H1 (cell line): ENCODE measurements around the gene SDR39U1. TPM values are rescaled to one million over a fixed set of nuclear protein-coding genes. Genes with fewer than 3 reads are reported as not detected.

ENCODE experiments used
- CTCF ChIA-PET: fragments of 300-600 bp; sonication (Branson Sonifier 250); formaldehyde crosslinking; loops from one replicate; lab custom pipeline; 2021; ENCODE audit not compliant: partially characterized antibody; lab: Charles Lee
- POLR2A ChIA-PET: fragments of 300-600 bp; sonication (Branson Sonifier 250); formaldehyde crosslinking; loops from one replicate; lab custom pipeline; 2021; ENCODE audit warnings: inconsistent platforms; ENCODE audit not compliant: partially characterized antibody; lab: Charles Lee
- DNase-seq, 2 experiments: peaks; one replicate each; pipeline versions ENCODE4 v3.0.0 to v3.0.0-alpha.2; 2010 to 2022; ENCODE audit warnings: low spot score in 2 of 2, low read depth in 1 of 2, mixed read lengths in 1 of 2
- FAIRE-seq: peaks from 2 replicates; lab custom pipeline; 2011; peaks lifted over from hg19 to GRCh38; lab: Jason Lieb, UNC
- H2AFZ ChIP-seq: 2 replicates; pipeline ENCODE4 v1.8.1; 2012; ENCODE audit warnings: low read length, inconsistent platforms
- H2AK5ac ChIP-seq: 2 replicates; pipeline ENCODE4 v1.6.1; 2013; ENCODE audit warnings: low read depth, low read length
- H2BK120ac ChIP-seq: replicated peaks from 2 replicates; pipeline ENCODE3; 2013; ENCODE audit warnings: low read depth, low read length, inconsistent platforms
- H2BK12ac ChIP-seq: 2 replicates; pipeline ENCODE4 v1.6.1; 2013; ENCODE audit warnings: low read depth, low read length
- H2BK15ac ChIP-seq: 2 replicates; pipeline ENCODE4 v1.6.1; 2013; ENCODE audit warnings: low read length
- H2BK20ac ChIP-seq: 2 replicates; pipeline ENCODE4 v1.6.1; 2013; ENCODE audit warnings: low read length
- H2BK5ac ChIP-seq: 2 replicates; pipeline ENCODE4 v1.6.1; 2013; ENCODE audit warnings: low read depth, low read length
- H3K14ac ChIP-seq: 2 replicates; pipeline ENCODE4 v1.6.1; 2013; ENCODE audit warnings: inconsistent platforms; ENCODE audit not compliant: insufficient read length
- H3K18ac ChIP-seq: 2 replicates; pipeline ENCODE4 v1.6.1; 2013; ENCODE audit warnings: low read length; ENCODE audit errors: extremely low read depth
- H3K23ac ChIP-seq: 2 replicates; pipeline ENCODE4 v1.6.1; 2013; ENCODE audit warnings: inconsistent platforms; ENCODE audit not compliant: insufficient read length
- H3K23me2 ChIP-seq: 2 replicates; pipeline ENCODE4 v1.6.1; 2013; ENCODE audit warnings: low read depth, low read length
- H3K27ac ChIP-seq: 2 replicates; pipeline ENCODE4 v1.6.1; 2011; ENCODE audit warnings: low read depth, low read length, inconsistent platforms
- H3K27me3 ChIP-seq, 4 experiments: replicated peaks in 1 of 4; 1 replicate in 1 of 4; 2 replicates in 3 of 4; pipeline versions ENCODE4 v1.6.1 to v1.8.1; 2011 to 2013; ENCODE audit warnings: low read length in 3 of 4, mild to moderate bottlenecking in 3 of 4, inconsistent platforms in 2 of 4, mixed read lengths in 2 of 4, moderate library complexity in 1 of 4; ENCODE audit not compliant: control insufficient read depth in 3 of 4, insufficient read depth in 3 of 4; ENCODE audit errors: extremely low read depth in 1 of 4
- H3K36me3 ChIP-seq, 4 experiments: 2 replicates each; pipeline versions ENCODE4 v1.6.1 to v1.8.1; 2011 to 2013; ENCODE audit warnings: mild to moderate bottlenecking in 4 of 4, low read length in 3 of 4, moderate library complexity in 2 of 4, control low read depth in 1 of 4, inconsistent platforms in 1 of 4; ENCODE audit not compliant: insufficient read depth in 4 of 4, control insufficient read depth in 2 of 4
- H3K4ac ChIP-seq: replicated peaks from 2 replicates; pipeline ENCODE3; 2013; ENCODE audit warnings: low read length, low read depth, mixed read lengths, inconsistent platforms; ENCODE audit not compliant: insufficient read length
- H3K4me1 ChIP-seq, 4 experiments: replicated peaks in 1 of 4; 1 replicate in 1 of 4; 2 replicates in 3 of 4; pipeline versions ENCODE4 v1.6.1 to v1.8.1; 2011 to 2013; ENCODE audit warnings: low read length in 3 of 4, inconsistent platforms in 2 of 4, mixed read lengths in 1 of 4; ENCODE audit not compliant: insufficient read depth in 4 of 4, control insufficient read depth in 3 of 4
- H3K4me2 ChIP-seq, 2 experiments: 2 replicates each; pipeline versions ENCODE4 v1.6.1 to v1.8.1; 2011 to 2013; ENCODE audit warnings: low read depth in 2 of 2, low read length in 2 of 2, control low read depth in 1 of 2, inconsistent platforms in 1 of 2, mild to moderate bottlenecking in 1 of 2; ENCODE audit not compliant: insufficient read depth in 1 of 2
- H3K4me3 ChIP-seq, 4 experiments: fragments of 200-600, 300-600 bp in 1 of 4; sonication (generic), shearing (Covaris generic), sonication (Bioruptor Twin) in 1 of 4; 2 replicates each; pipeline versions ENCODE4 v1.5.1 to v1.8.1; 2011 to 2016; ENCODE audit warnings: low read length in 4 of 4, low read depth in 3 of 4, control low read depth in 2 of 4, inconsistent platforms in 2 of 4, mild to moderate bottlenecking in 2 of 4, mixed read lengths in 1 of 4, moderate library complexity in 1 of 4; ENCODE audit not compliant: insufficient read depth in 2 of 4; ENCODE audit errors: extremely low read depth in 1 of 4
- H3K56ac ChIP-seq: replicated peaks from 2 replicates; pipeline ENCODE3; 2013; ENCODE audit warnings: low read depth, mild to moderate bottlenecking, mixed read lengths, low read length, inconsistent platforms; ENCODE audit not compliant: insufficient read length
- H3K79me1 ChIP-seq: 2 replicates; pipeline ENCODE4 v1.6.1; 2013; ENCODE audit warnings: low read depth, low read length, control low read depth
- H3K79me2 ChIP-seq, 2 experiments: 2 replicates each; pipeline versions ENCODE4 v1.6.1 to v1.8.1; 2012 to 2013; ENCODE audit warnings: low read length in 2 of 2, mild to moderate bottlenecking in 2 of 2, inconsistent platforms in 1 of 2; ENCODE audit not compliant: insufficient read depth in 2 of 2, control insufficient read depth in 1 of 2
- H3K9ac ChIP-seq, 4 experiments: replicated peaks in 1 of 4; 1 replicate in 1 of 4; 2 replicates in 3 of 4; pipeline versions ENCODE4 v1.6.1 to v1.8.1; 2011 to 2013; ENCODE audit warnings: low read depth in 3 of 4, low read length in 3 of 4, control low read depth in 2 of 4, mild to moderate bottlenecking in 2 of 4, moderate library complexity in 2 of 4, inconsistent platforms in 1 of 4; ENCODE audit errors: extremely low read depth in 1 of 4
- H3K9me3 ChIP-seq, 2 experiments: 2 replicates each; pipeline versions ENCODE4 v1.6.1 to v1.8.1; 2012 to 2013; ENCODE audit warnings: mild to moderate bottlenecking in 2 of 2, moderate library complexity in 2 of 2, control low read depth in 1 of 2, inconsistent platforms in 1 of 2, low read depth in 1 of 2, low read length in 1 of 2, mixed read lengths in 1 of 2; ENCODE audit not compliant: insufficient read depth in 2 of 2
- H4K20me1 ChIP-seq, 2 experiments: replicated peaks in 1 of 2; 2 replicates each; pipeline versions ENCODE3 to v1.8.1; 2011 to 2013; ENCODE audit warnings: inconsistent platforms in 2 of 2, low read length in 2 of 2, mild to moderate bottlenecking in 1 of 2; ENCODE audit not compliant: insufficient read depth in 2 of 2, control insufficient read depth in 1 of 2
- H4K5ac ChIP-seq: 2 replicates; pipeline ENCODE4 v1.6.1; 2013; ENCODE audit warnings: low read length, low read depth, mixed read lengths, inconsistent platforms; ENCODE audit not compliant: insufficient read length
- H4K8ac ChIP-seq: 2 replicates; pipeline ENCODE4 v1.8.0; 2013; ENCODE audit warnings: mild to moderate bottlenecking, moderate library complexity, low read length, inconsistent platforms; ENCODE audit not compliant: insufficient read depth; ENCODE audit errors: extremely low read depth
- H4K91ac ChIP-seq: replicated peaks from 2 replicates; pipeline ENCODE3; 2013; ENCODE audit warnings: low read length, mixed read lengths, inconsistent platforms; ENCODE audit not compliant: insufficient read length
- CTCF ChIP-seq, 3 experiments: IDR thresholded peaks; 1 replicate in 2 of 3; 2 replicates in 1 of 3; pipeline versions ENCODE4 v1.5.1 to v1.6.1; 2011; ENCODE audit warnings: low read length in 3 of 3, mild to moderate bottlenecking in 3 of 3, inconsistent platforms in 2 of 3, low read depth in 1 of 3, moderate library complexity in 1 of 3; ENCODE audit not compliant: insufficient read depth in 1 of 3; ENCODE audit errors: control extremely low read depth in 1 of 3
- EZH2 ChIP-seq: fragments of 200-600 bp; sonication (generic); IDR thresholded peaks from 2 replicates; pipeline ENCODE4 v1.7.1; 2012; ENCODE audit warnings: low read depth, mild to moderate bottlenecking, moderate library complexity, low read length, inconsistent platforms; ENCODE audit not compliant: severe bottlenecking
- RNF2 ChIP-seq: fragments of 200-900, 300-1000 bp; sonication (generic); IDR thresholded peaks from 2 replicates; pipeline ENCODE4 v1.7.1; 2016; ENCODE audit warnings: borderline replicate concordance, low read depth, mild to moderate bottlenecking, antibody characterized with exemption, low read length; ENCODE audit not compliant: poor library complexity, severe bottlenecking; ENCODE audit errors: missing control alignments
- WGBS, 2 experiments: shearing (Covaris generic) in 1 of 2; methylation state at CpG; one replicate each; pipeline versions ENCODE4 v1.1.6 to v1.1.7; 2013 to 2015; ENCODE audit warnings: low lambda C conversion rate in 2 of 2, mixed read lengths in 2 of 2, inconsistent platforms in 1 of 2, low coverage in 1 of 2, missing lambda C conversion rate in 1 of 2; ENCODE audit not compliant: insufficient replicate concordance in 2 of 2, insufficient coverage in 1 of 2, insufficient read length in 1 of 2; ENCODE audit errors: extremely low coverage in 1 of 2, missing lambda C conversion rate in 1 of 2; 5-methylcytosine and 5-hydroxymethylcytosine counted together
- polyA plus RNA-seq, 7 experiments: library from polyadenylated mRNA; depleted of rRNA in 3 of 7; stranded (reverse) in 5 of 7; unstranded in 2 of 7; fragments of >200 nt in 5 of 7; fragments of 200-250 nt in 2 of 7; gene quantifications; 1 replicate in 5 of 7; 2 replicates in 1 of 7; 4 replicates in 1 of 7; pipeline versions ENCODE4 v1.2.1 to v1.2.3, GENCODE V29; 2011 to 2013; ENCODE audit warnings: missing spikeins in 2 of 7, mixed read lengths in 2 of 7
- total RNA-seq: library from RNA; stranded (reverse); fragmentation: NEBNext Ultra II Directional; extraction: Animal tissue kit (Norgen Biotek cat#: 25700); gene quantifications from 2 replicates; pipeline ENCODE4 v1.2.1, GENCODE V29; 2021

The SDR39U1 gene
- total and polyA plus RNA-seq, 2 of the 8 experiments (the other 6 are each of a cell fraction or from before 2014, with no cell fraction given) = 46.7 to 98.8 TPM

- FAIRE-seq (no peak), DNase-seq (no peak)
- H2BK12ac ChIP-seq = no peak overlapping the region; the same call in 1 of the 2 replicates
- H4K91ac ChIP-seq = no peak overlapping the region
- H3K56ac ChIP-seq = no peak overlapping the region
- H3K4ac ChIP-seq = no peak overlapping the region
- no peak overlapping the region for H2AFZ ChIP-seq
- no peak overlapping the region for H2BK120ac ChIP-seq
- H3K27ac ChIP-seq = no peak overlapping the region
- TF ChIP-seq RNF2 = no peak
- no peak for TF ChIP-seq CTCF (IDR thresholded peaks at IDR 0.05; ENCODE audit: control extremely low read depth in 1 of 3, insufficient read depth in 1 of 3, low read depth in 1 of 3, low read length in 3 of 3)
- TF ChIP-seq EZH2 = peak; percentile 44
- H2BK15ac ChIP-seq = peak overlapping the region; percentile 75; the same call in 1 of the 2 replicates
- peak overlapping the region; percentile 85 to 89 for H3K4me2 ChIP-seq
- no peaks in the 10 kb centered on the region for H3K79me2 ChIP-seq
- no peak overlapping the region for H2AK5ac ChIP-seq
- H3K4me3 ChIP-seq = peak overlapping the region in 2 of 4 experiments; percentile 75 to 76; a peak in 4 of 8 replicates
- no peak overlapping the region for H4K5ac ChIP-seq
- H3K23ac ChIP-seq = no peak overlapping the region
- H4K20me1 ChIP-seq = peaks cover 0 to 3% of the 10 kb centered on the region in 2 experiments
- no peaks in the 10 kb centered on the region for H3K9me3 ChIP-seq
- no peak overlapping the region for H2BK20ac ChIP-seq
- peak overlapping the region; percentile 36 for H4K8ac ChIP-seq
- H3K79me1 ChIP-seq = no peaks in the 10 kb centered on the region
- H2BK5ac ChIP-seq = no peak overlapping the region
- H3K27me3 ChIP-seq = peaks cover 0 to 17% (median 1%) of the 10 kb centered on the region in 4 experiments; a peak in 3 of 7 replicates
- peak overlapping the region; percentile 62; the same call in 1 of the 2 replicates for H3K18ac ChIP-seq
- H3K23me2 ChIP-seq = peaks cover 5% of the 10 kb centered on the region; the same call in 1 of the 2 replicates
- H3K36me3 ChIP-seq = 0 out of 8 replicates have a peak, but pooled peaks cover 0 to 4% (median 0%) of the 10 kb centered on the region in 4 experiments
- H3K9ac ChIP-seq = no peak overlapping the region
- 87% methylated on average over 13 of the region's 18 CpGs; no CpG with 5 or more reads in 1 of the 2 experiments for WGBS, 2 experiments
- POLR2A ChIA-PET = interaction anchor here (1.1 to 5.4 kb wide), 10 partner anchors 9 to 95 kb away, joined by 4 to 46 read pairs (median 16); partner anchors contain the start of genes ADCY4, NYNRIN and SDR39U1
- CTCF ChIA-PET = interaction anchor here (0.6 to 21.3 kb wide), 9 partner anchors 8 to 396 kb away, joined by 3 to 664 read pairs (median 35); partner anchors contain the start of genes ADCY4, NFATC4 and RIPK3
- H3K4me1 ChIP-seq = peaks cover 6 to 21% (median 15%) of the 10 kb centered on the region in 4 experiments
- H3K14ac ChIP-seq = no peak overlapping the region
Observed at GRCh38 chr14:24428628-24429394, 13.8 kb downstream of the SDR39U1 start.
